IMR-90 (cell line): Measurements from ENCODE around the gene FAM163A. TPM values are rescaled to one million over a fixed set of nuclear protein-coding genes. Genes with fewer than 3 reads are reported as not detected.

Experiments
- ATAC-seq: fragments of 200-7000 bp; cut with Tn5 transposase; 2 replicates; pipeline ENCODE4 v1.9.1; 2020; ENCODE audit warnings: low read depth, mild to moderate bottlenecking, moderate library complexity
- BruUV-seq: library from RNA; stranded (reverse); fragments of 400-500 nt; replicated peaks from 2 replicates; lab custom pipeline; 2021; lab: Mats Ljungman, UMichigan
- CTCF ChIA-PET: fragments of 300-600 bp; formaldehyde crosslinking; extraction: SDS; loops from one replicate; lab custom pipeline; 2021; ENCODE audit warnings: antibody characterized with exemption; lab: Yijun Ruan, JAX
- POLR2A ChIA-PET: fragments of 300-600 bp; sonication (Branson Sonifier 250); formaldehyde crosslinking; loops from one replicate; lab custom pipeline; 2022; ENCODE audit warnings: antibody characterized with exemption; ENCODE audit not compliant: unreplicated experiment; lab: Charles Lee
- DNase-seq: peaks from one replicate; pipeline ENCODE4 v3.0.0; 2013
- H2AFZ ChIP-seq: replicated peaks from 2 replicates; pipeline ENCODE3; 2013; ENCODE audit warnings: low read length, mild to moderate bottlenecking; ENCODE audit not compliant: poor library complexity
- H2AK5ac ChIP-seq: 2 replicates; pipeline ENCODE4 v1.6.1; 2013; ENCODE audit warnings: low read depth, low read length, inconsistent platforms
- H2AK9ac ChIP-seq: replicated peaks from 2 replicates; pipeline ENCODE3; 2013; ENCODE audit warnings: mild to moderate bottlenecking, low read depth, low read length, moderate library complexity; ENCODE audit not compliant: poor library complexity
- H2BK120ac ChIP-seq: 2 replicates; pipeline ENCODE4 v1.6.1; 2013; ENCODE audit warnings: low read depth, low read length, inconsistent platforms
- H2BK15ac ChIP-seq: 3 replicates; pipeline ENCODE4 v1.6.1; 2013; ENCODE audit warnings: low read depth, low read length, inconsistent platforms
- H2BK20ac ChIP-seq: 2 replicates; pipeline ENCODE4 v1.6.1; 2013; ENCODE audit warnings: low read depth, mild to moderate bottlenecking, inconsistent platforms, low read length, moderate library complexity
- H2BK5ac ChIP-seq: 2 replicates; pipeline ENCODE4 v1.6.1; 2013; ENCODE audit warnings: mild to moderate bottlenecking, low read depth, low read length, inconsistent platforms; ENCODE audit not compliant: poor library complexity, severe bottlenecking
- H3K14ac ChIP-seq: replicated peaks from 2 replicates; pipeline ENCODE4 v1.6.1; 2013; ENCODE audit warnings: low read depth, low read length, inconsistent platforms
- H3K18ac ChIP-seq: 2 replicates; pipeline ENCODE4 v1.6.1; 2013; ENCODE audit warnings: low read depth, low read length, control low read depth
- H3K23ac ChIP-seq: 2 replicates; pipeline ENCODE4 v1.6.1; 2013; ENCODE audit warnings: low read depth, low read length, inconsistent platforms
- H3K27ac ChIP-seq: 2 replicates; pipeline ENCODE4 v1.5.1; 2013; ENCODE audit warnings: mild to moderate bottlenecking, control low read depth, low read length; ENCODE audit not compliant: insufficient read depth
- H3K27me3 ChIP-seq: 2 replicates; pipeline ENCODE4 v1.6.1; 2013; ENCODE audit warnings: low read length; ENCODE audit not compliant: control insufficient read depth, insufficient read depth
- H3K36me3 ChIP-seq: 2 replicates; pipeline ENCODE4 v1.6.1; 2013; ENCODE audit warnings: low read length, mixed read lengths; ENCODE audit not compliant: control insufficient read depth, insufficient read depth
- H3K4ac ChIP-seq: 2 replicates; pipeline ENCODE4 v1.6.1; 2013; ENCODE audit warnings: low read depth, low read length, inconsistent platforms
- H3K4me1 ChIP-seq: 2 replicates; pipeline ENCODE4 v1.6.1; 2013; ENCODE audit warnings: low read length, mixed read lengths; ENCODE audit not compliant: control insufficient read depth, insufficient read depth
- H3K4me2 ChIP-seq: 2 replicates; pipeline ENCODE4 v1.6.1; 2013; ENCODE audit warnings: low read depth, mild to moderate bottlenecking, control low read depth, low read length, moderate library complexity
- H3K4me3 ChIP-seq: 2 replicates; pipeline ENCODE4 v1.5.1; 2013; ENCODE audit warnings: low read depth, mild to moderate bottlenecking, control low read depth, low read length, moderate library complexity; ENCODE audit not compliant: insufficient read depth
- H3K56ac ChIP-seq: 2 replicates; pipeline ENCODE4 v1.6.1; 2013; ENCODE audit warnings: low read length, inconsistent platforms; ENCODE audit not compliant: insufficient read depth; ENCODE audit errors: extremely low read depth
- H3K79me1 ChIP-seq, 2 experiments: 2 replicates each; pipeline ENCODE4 v1.6.1; 2013; ENCODE audit warnings: low read length in 2 of 2, inconsistent platforms in 1 of 2, low read depth in 1 of 2
- H3K9ac ChIP-seq: 2 replicates; pipeline ENCODE4 v1.6.1; 2013; ENCODE audit warnings: low read depth, low read length, control low read depth
- H3K9me1 ChIP-seq: 2 replicates; pipeline ENCODE4 v1.6.1; 2013; ENCODE audit warnings: low read length, inconsistent platforms; ENCODE audit not compliant: insufficient read depth
- H3K9me3 ChIP-seq: 2 replicates; pipeline ENCODE4 v1.6.1; 2013; ENCODE audit warnings: low read length; ENCODE audit not compliant: control insufficient read depth, insufficient read depth
- H4K20me1 ChIP-seq: 2 replicates; pipeline ENCODE4 v1.6.1; 2013; ENCODE audit warnings: low read length, inconsistent platforms; ENCODE audit not compliant: insufficient read depth
- H4K5ac ChIP-seq: 2 replicates; pipeline ENCODE4 v1.6.1; 2013; ENCODE audit warnings: mild to moderate bottlenecking, low read depth, low read length, control low read depth
- H4K8ac ChIP-seq, 2 experiments: 2 replicates each; pipeline ENCODE4 v1.6.1; 2013; ENCODE audit warnings: low read depth in 2 of 2, low read length in 2 of 2, control low read depth in 1 of 2, inconsistent platforms in 1 of 2
- H4K91ac ChIP-seq: 2 replicates; pipeline ENCODE4 v1.6.1; 2013; ENCODE audit warnings: low read depth, low read length, inconsistent platforms; ENCODE audit not compliant: insufficient read depth
- BHLHE40 ChIP-seq: fragments of 150-350 bp; IDR thresholded peaks from 2 replicates; pipeline ENCODE4 v1.6.1; 2016; ENCODE audit warnings: mild to moderate bottlenecking, low read depth, low read length
- CEBPB ChIP-seq: IDR thresholded peaks from 2 replicates; pipeline ENCODE4 v1.6.1; 2012; ENCODE audit warnings: low read depth, low read length, improper control_type of control experiment
- CHD1 ChIP-seq: IDR thresholded peaks from 2 replicates; pipeline ENCODE4 v1.6.1; 2012; ENCODE audit warnings: low read depth, low read length, improper control_type of control experiment
- FOS ChIP-seq: fragments of 150-350 bp; IDR thresholded peaks from 2 replicates; pipeline ENCODE4 v1.6.1; 2016; ENCODE audit warnings: low read depth, low read length
- MAFK ChIP-seq: IDR thresholded peaks from 2 replicates; pipeline ENCODE4 v1.6.1; 2012; ENCODE audit warnings: low read depth, low read length, improper control_type of control experiment
- MAZ ChIP-seq: IDR thresholded peaks from 2 replicates; pipeline ENCODE4 v1.6.1; 2012; ENCODE audit warnings: low read depth, mild to moderate bottlenecking, low read length, improper control_type of control experiment, moderate library complexity, borderline replicate concordance
- MXI1 ChIP-seq: IDR thresholded peaks from 2 replicates; pipeline ENCODE4 v1.6.1; 2012; ENCODE audit warnings: low read depth, mild to moderate bottlenecking, low read length, moderate library complexity, borderline replicate concordance
- NFE2L2 ChIP-seq: fragments of 150-350 bp; IDR thresholded peaks from 2 replicates; pipeline ENCODE4 v1.6.1; 2016; ENCODE audit warnings: low read depth, mild to moderate bottlenecking, low read length
- POLR2A ChIP-seq: IDR thresholded peaks from 2 replicates; pipeline ENCODE4 v1.6.1; 2012; ENCODE audit warnings: mild to moderate bottlenecking, low read depth, low read length
- RAD21 ChIP-seq: IDR thresholded peaks from 2 replicates; pipeline ENCODE4 v1.6.1; 2012; ENCODE audit warnings: low read length, improper control_type of control experiment
- RCOR1 ChIP-seq: IDR thresholded peaks from 2 replicates; pipeline ENCODE4 v1.6.1; 2012; ENCODE audit warnings: mild to moderate bottlenecking, low read length, improper control_type of control experiment; ENCODE audit not compliant: insufficient replicate concordance
- RFX5 ChIP-seq: IDR thresholded peaks from 2 replicates; pipeline ENCODE4 v1.8.0; 2012; ENCODE audit warnings: low read depth, mild to moderate bottlenecking, low read length, moderate library complexity
- SMC3 ChIP-seq: fragments of 150-350 bp; IDR thresholded peaks from 2 replicates; pipeline ENCODE4 v1.6.1; 2016; ENCODE audit warnings: low read depth, mild to moderate bottlenecking, antibody characterized with exemption, low read length, moderate library complexity
- WGBS, 2 experiments: methylation state at CpG; one replicate each; pipeline versions ENCODE4 v1.1.5 to v1.1.7; 2013; ENCODE audit warnings: missing lambda C conversion rate in 2 of 2; ENCODE audit not compliant: insufficient read length in 1 of 2; ENCODE audit errors: extremely low coverage in 2 of 2; 5-methylcytosine and 5-hydroxymethylcytosine counted together
- dilution Hi-C: fragments of 300-500 bp; cut with HindIII; formaldehyde crosslinking; loops from one replicate; pipeline ENCODE4 v1.14.3; 2018; ENCODE audit warnings: low sequenced_read_pairs; ENCODE audit not compliant: unreplicated experiment
- in situ Hi-C: fragments of 300-500 bp; cut with MboI; formaldehyde crosslinking; loops from 3 replicates; pipeline ENCODE4 v1.14.3; 2019; ENCODE audit warnings: low sequenced_read_pairs, inconsistent platforms, mixed read lengths
- intact Hi-C: fragments of 100-400 bp; cut with micrococcal nuclease; formaldehyde crosslinking; loops from 2 replicates; pipeline ENCODE4 v1.10.0; 2022
- polyA plus RNA-seq, 3 experiments: library from polyadenylated mRNA; depleted of rRNA; stranded (reverse); fragments of >200 nt; gene quantifications; 2 replicates each; pipeline ENCODE4 v1.2.3, GENCODE V29; 2012; ENCODE audit warnings: low replicate concordance in 1 of 3
- total RNA-seq: library from RNA; depleted of rRNA; stranded (reverse); fragments of >200 nt; gene quantifications from 2 replicates; pipeline ENCODE4 v1.2.3, GENCODE V29; 2012
- TF ChIP-seq, protein P1 (sequence below): fragments of 150-350 bp; IDR thresholded peaks from 2 replicates; pipeline ENCODE4 v1.6.1; 2017; ENCODE audit warnings: mild to moderate bottlenecking, antibody characterized with exemption, low read length, low read depth
- TF ChIP-seq, protein P2 (sequence below): fragments of 150-350 bp; IDR thresholded peaks from 2 replicates; pipeline ENCODE4 v1.6.1; 2016; ENCODE audit warnings: low read depth, mild to moderate bottlenecking, low read length, moderate library complexity, borderline replicate concordance
- TF ChIP-seq, protein P3 (sequence below): conservative IDR thresholded peaks from 2 replicates; pipeline ENCODE4 v1.5.1; 2012; ENCODE audit warnings: mild to moderate bottlenecking, low read depth, low read length, improper control_type of control experiment

Gene FAM163A
- total and polyA plus RNA-seq, 2 of the 4 experiments (the other 2 are of a cell fraction): not detected

DNA sequence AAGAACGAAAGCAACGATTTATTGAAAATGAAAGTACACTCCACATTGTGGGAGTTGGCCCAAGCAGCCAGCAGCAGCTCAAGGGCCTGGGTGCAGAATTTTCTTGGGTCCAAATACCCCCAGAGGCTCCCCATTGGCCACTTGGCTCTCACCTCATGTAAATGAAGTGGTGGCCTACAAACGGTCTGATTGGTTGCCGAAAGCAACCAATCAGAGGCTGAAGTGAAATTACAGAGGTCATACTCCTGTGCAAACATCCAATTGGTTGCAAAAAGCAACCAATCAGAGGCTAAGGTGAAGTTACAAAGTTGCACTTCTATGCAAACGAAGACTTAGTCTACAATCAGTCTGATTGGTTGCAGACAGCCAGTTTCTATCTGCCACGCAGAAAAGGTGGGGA, 31.9 kb downstream of the FAM163A start:
- no peak overlapping the region for H2BK15ac ChIP-seq
- in situ Hi-C loops: no loop called here
- H3K9me3 ChIP-seq: peaks cover 6% of the 10 kb centered on the region; the same call in 1 of the 2 replicates
- no peak overlapping the region for H2BK120ac ChIP-seq
- no peak overlapping the region for H3K4ac ChIP-seq
- ChIA-PET POLR2A (no interaction called here), CTCF (no interaction called here)
- intact Hi-C loops: no loop called here
- H3K27ac ChIP-seq: no peak overlapping the region
- no peak overlapping the region for H2AK9ac ChIP-seq
- no peak overlapping the region for H3K14ac ChIP-seq
- no peak overlapping the region for H3K4me2 ChIP-seq
- H3K27me3 ChIP-seq: peaks cover 24% of the 10 kb centered on the region
- H3K79me1 ChIP-seq: no peaks in the 10 kb centered on the region
- H3K18ac ChIP-seq: no peak overlapping the region
- no peak overlapping the region for H3K4me3 ChIP-seq
- H3K9ac ChIP-seq: no peak overlapping the region
- BruUV-seq: no TSS peak
- dilution Hi-C loops: no loop called here
- TF ChIP-seq CHD1: no peak
- TF ChIP-seq BHLHE40: no peak
- TF ChIP-seq, protein P1, sequence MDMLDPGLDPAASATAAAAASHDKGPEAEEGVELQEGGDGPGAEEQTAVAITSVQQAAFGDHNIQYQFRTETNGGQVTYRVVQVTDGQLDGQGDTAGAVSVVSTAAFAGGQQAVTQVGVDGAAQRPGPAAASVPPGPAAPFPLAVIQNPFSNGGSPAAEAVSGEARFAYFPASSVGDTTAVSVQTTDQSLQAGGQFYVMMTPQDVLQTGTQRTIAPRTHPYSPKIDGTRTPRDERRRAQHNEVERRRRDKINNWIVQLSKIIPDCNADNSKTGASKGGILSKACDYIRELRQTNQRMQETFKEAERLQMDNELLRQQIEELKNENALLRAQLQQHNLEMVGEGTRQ: no peak
- TF ChIP-seq RAD21: no peak
- TF ChIP-seq RFX5: no peak
- no peak for TF ChIP-seq MXI1
- no peak for TF ChIP-seq CEBPB
- no peak for TF ChIP-seq RCOR1
- TF ChIP-seq MAFK: no peak
- no peak for TF ChIP-seq POLR2A
- no peak for TF ChIP-seq NFE2L2
- TF ChIP-seq MAZ: no peak
- TF ChIP-seq, protein P2, sequence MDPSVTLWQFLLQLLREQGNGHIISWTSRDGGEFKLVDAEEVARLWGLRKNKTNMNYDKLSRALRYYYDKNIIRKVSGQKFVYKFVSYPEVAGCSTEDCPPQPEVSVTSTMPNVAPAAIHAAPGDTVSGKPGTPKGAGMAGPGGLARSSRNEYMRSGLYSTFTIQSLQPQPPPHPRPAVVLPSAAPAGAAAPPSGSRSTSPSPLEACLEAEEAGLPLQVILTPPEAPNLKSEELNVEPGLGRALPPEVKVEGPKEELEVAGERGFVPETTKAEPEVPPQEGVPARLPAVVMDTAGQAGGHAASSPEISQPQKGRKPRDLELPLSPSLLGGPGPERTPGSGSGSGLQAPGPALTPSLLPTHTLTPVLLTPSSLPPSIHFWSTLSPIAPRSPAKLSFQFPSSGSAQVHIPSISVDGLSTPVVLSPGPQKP: no peak
- no peak for TF ChIP-seq FOS
- TF ChIP-seq SMC3: no peak
- TF ChIP-seq, protein P3, sequence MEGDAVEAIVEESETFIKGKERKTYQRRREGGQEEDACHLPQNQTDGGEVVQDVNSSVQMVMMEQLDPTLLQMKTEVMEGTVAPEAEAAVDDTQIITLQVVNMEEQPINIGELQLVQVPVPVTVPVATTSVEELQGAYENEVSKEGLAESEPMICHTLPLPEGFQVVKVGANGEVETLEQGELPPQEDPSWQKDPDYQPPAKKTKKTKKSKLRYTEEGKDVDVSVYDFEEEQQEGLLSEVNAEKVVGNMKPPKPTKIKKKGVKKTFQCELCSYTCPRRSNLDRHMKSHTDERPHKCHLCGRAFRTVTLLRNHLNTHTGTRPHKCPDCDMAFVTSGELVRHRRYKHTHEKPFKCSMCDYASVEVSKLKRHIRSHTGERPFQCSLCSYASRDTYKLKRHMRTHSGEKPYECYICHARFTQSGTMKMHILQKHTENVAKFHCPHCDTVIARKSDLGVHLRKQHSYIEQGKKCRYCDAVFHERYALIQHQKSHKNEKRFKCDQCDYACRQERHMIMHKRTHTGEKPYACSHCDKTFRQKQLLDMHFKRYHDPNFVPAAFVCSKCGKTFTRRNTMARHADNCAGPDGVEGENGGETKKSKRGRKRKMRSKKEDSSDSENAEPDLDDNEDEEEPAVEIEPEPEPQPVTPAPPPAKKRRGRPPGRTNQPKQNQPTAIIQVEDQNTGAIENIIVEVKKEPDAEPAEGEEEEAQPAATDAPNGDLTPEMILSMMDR: no peak
- ATAC-seq (no peak), DNase-seq (no peak)
- no peaks in the 10 kb centered on the region for H3K36me3 ChIP-seq
- no peaks in the 10 kb centered on the region for H3K4me1 ChIP-seq
- no peak overlapping the region for H2AK5ac ChIP-seq
- H2AFZ ChIP-seq: no peak overlapping the region
- no peak overlapping the region for H2BK5ac ChIP-seq
- no peak overlapping the region for H4K5ac ChIP-seq
- no peak overlapping the region for H2BK20ac ChIP-seq
- H4K91ac ChIP-seq: no peak overlapping the region
- H4K8ac ChIP-seq: no peak overlapping the region
- no peak overlapping the region for H3K56ac ChIP-seq
- H3K9me1 ChIP-seq: no peaks in the 10 kb centered on the region
- no peak overlapping the region for H3K23ac ChIP-seq
- no peaks in the 10 kb centered on the region for H4K20me1 ChIP-seq
- no CpG with 5 or more reads among the region's 6 CpGs for WGBS, 2 experiments
